ENCODE data around the gene ZNF304. TPM values are rescaled to one million over a fixed set of nuclear protein-coding genes. Genes with fewer than 3 reads are reported as not detected.
A peak's percentile ranks its signal among the peaks of the same experiment; 100 is the strongest.
"Not testable (repeated sequence)": the region's sequence is repeated elsewhere in the genome, so short reads cannot be mapped to it uniquely, and the experiment has no call there.

Gene ZNF304
- polyA plus RNA-seq, 12 donors: 8.9 to 12.5 (median 10.2) TPM; not detected in 1

GRCh38 chr19:57355916-57356315 lies 4.8 kb downstream of the ZNF304 start:
- no peak for DNase-seq

GRCh38 chr19:57357406-57357805 lies 6.3 kb downstream of the ZNF304 start:
- no peak for DNase-seq

- DNase-seq: no peak
Observed at GRCh38 chr19:57359300-57359699, 8.2 kb downstream of the ZNF304 start.

- DNase-seq: no peak
Observed at GRCh38 chr19:57362419-57362818, 11.3 kb downstream of the ZNF304 start.

GRCh38 chr19:57362997-57363687 lies 12.1 kb downstream of the ZNF304 start, which contains the start of the genes TRAPPC2B and ZNF547:
Gene TRAPPC2B, plus strand, starts transcription at chr19:57363551. Its CDS starts 1,283 bp downstream, at chr19:57364834.
Gene ZNF547, plus strand, starts transcription at chr19:57363551. Its CDS starts 5,005 bp downstream, at chr19:57368556.
- DNase-seq: peak; percentile 100

GRCh38 chr19:57363688-57364181 lies 12.7 kb downstream of the ZNF304 start:
- DNase-seq: peak; percentile 31

GRCh38 chr19:57366776-57367175 lies 15.7 kb downstream of the ZNF304 start:
- no peak for DNase-seq

- no peak for DNase-seq
Observed at GRCh38 chr19:57374179-57374578, 23.1 kb downstream of the ZNF304 start.

- DNase-seq: not testable (repeated sequence)
Observed at GRCh38 chr19:57374647-57375046, 23.6 kb downstream of the ZNF304 start.

- no peak for DNase-seq
Observed at GRCh38 chr19:57376151-57376550, 25.1 kb downstream of the ZNF304 start.

- no peak for DNase-seq
Observed at GRCh38 chr19:57377498-57378146, 26.6 kb downstream of the ZNF304 start.

GRCh38 chr19:57380923-57381322 lies 29.9 kb downstream of the ZNF304 start:
- DNase-seq: no peak

- no peak for DNase-seq
Observed at GRCh38 chr19:57382806-57383488, 31.9 kb downstream of the ZNF304 start.

GRCh38 chr19:57389194-57389729 lies 38.2 kb downstream of the ZNF304 start:
- DNase-seq: no peak

- DNase-seq: peak; percentile 98
Observed at GRCh38 chr19:57389730-57390598, 38.9 kb downstream of the ZNF304 start, which contains the start of gene ZNF548. Gene ZNF548, plus strand, starts transcription at chr19:57389854. Its CDS starts 246 bp downstream, at chr19:57390100.

- no peak for DNase-seq
Observed at GRCh38 chr19:57395710-57396109, 44.6 kb downstream of the ZNF304 start.

- no peak for DNase-seq
Observed at GRCh38 chr19:57398868-57399267, 47.8 kb downstream of the ZNF304 start.

GRCh38 chr19:57403737-57404563 lies 52.9 kb downstream of the ZNF304 start:
- DNase-seq: no peak

GRCh38 chr19:57406516-57407123 lies 55.5 kb downstream of the ZNF304 start:
- DNase-seq: peak; percentile 34
